GM12875 (cell line): ENCODE data around the gene TMEM202.
"Not testable (repeated sequence)": the region's sequence is repeated elsewhere in the genome, so short reads cannot be mapped to it uniquely, and the experiment has no call there.

Source experiments
- H3K4me3 ChIP-seq: one replicate; pipeline ENCODE4 v1.5.1; 2011; ENCODE audit warnings: low read depth, low read length, control low read depth
- TF ChIP-seq, protein P1 (sequence below): IDR thresholded peaks from 2 replicates; pipeline ENCODE4 v1.5.1; 2011; ENCODE audit warnings: low read depth, mild to moderate bottlenecking, control low read depth, inconsistent platforms, low read length, moderate library complexity, borderline replicate concordance; ENCODE audit not compliant: insufficient read depth

The TMEM202 gene

GRCh38 chr15:72379856-72380430 lies 18.2 kb upstream of the TMEM202 start:
- no peak overlapping the region for H3K4me3 ChIP-seq
- TF ChIP-seq, protein P1, sequence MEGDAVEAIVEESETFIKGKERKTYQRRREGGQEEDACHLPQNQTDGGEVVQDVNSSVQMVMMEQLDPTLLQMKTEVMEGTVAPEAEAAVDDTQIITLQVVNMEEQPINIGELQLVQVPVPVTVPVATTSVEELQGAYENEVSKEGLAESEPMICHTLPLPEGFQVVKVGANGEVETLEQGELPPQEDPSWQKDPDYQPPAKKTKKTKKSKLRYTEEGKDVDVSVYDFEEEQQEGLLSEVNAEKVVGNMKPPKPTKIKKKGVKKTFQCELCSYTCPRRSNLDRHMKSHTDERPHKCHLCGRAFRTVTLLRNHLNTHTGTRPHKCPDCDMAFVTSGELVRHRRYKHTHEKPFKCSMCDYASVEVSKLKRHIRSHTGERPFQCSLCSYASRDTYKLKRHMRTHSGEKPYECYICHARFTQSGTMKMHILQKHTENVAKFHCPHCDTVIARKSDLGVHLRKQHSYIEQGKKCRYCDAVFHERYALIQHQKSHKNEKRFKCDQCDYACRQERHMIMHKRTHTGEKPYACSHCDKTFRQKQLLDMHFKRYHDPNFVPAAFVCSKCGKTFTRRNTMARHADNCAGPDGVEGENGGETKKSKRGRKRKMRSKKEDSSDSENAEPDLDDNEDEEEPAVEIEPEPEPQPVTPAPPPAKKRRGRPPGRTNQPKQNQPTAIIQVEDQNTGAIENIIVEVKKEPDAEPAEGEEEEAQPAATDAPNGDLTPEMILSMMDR, result no peak

- H3K4me3 ChIP-seq, result no peak overlapping the region
- TF ChIP-seq, protein P1, result no peak
Measured at GRCh38 chr15:72380743-72381142, 17.4 kb upstream of the TMEM202 start.

GRCh38 chr15:72382146-72382545 lies 16.0 kb upstream of the TMEM202 start:
- H3K4me3 ChIP-seq, result no peak overlapping the region

DNA sequence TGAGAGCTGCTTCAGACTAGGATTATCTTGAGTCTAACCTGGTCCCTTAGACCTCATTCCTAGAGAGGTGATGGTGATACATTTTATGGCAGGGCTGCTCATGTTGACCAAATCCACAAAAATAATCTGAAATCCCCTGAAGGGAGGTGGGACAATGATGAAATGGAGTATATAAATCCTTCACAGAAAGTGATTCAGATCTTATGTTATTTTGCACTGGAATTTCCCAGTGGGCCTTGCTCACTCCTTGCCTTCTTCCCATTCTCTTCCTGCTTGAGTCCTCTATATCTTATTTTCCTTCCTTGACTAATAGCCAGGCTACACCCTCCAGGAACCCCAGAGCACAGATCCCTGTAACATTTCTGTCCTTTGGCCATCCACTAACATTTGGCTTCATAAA lies 10.4 kb upstream of the TMEM202 start:
- TF ChIP-seq, protein P1, result no peak
- H3K4me3 ChIP-seq, result no peak overlapping the region

More at GRCh38 chr15:72382146-72382545, 16.0 kb upstream of the TMEM202 start:
- TF ChIP-seq, protein P1, result no peak

DNA sequence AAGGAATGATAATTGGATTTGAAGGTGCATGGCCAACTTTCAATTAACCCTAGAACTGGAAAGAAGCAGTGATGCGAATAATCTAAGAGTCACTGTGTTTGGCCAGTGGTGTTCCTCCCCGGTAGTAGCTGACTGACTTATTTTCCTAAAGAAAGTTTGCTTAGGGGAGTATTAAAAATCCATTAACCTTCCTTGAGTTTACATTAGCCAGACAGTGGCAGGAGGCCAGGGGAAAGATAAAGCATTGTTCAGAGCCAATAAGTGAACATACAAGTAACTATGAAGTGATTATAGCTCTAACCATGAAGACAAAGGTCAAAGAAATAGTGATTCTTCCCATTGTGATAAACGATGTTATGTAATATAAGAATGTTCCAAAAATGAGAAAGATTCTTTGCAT lies 8.9 kb upstream of the TMEM202 start:
- TF ChIP-seq, protein P1, result no peak
- no peak overlapping the region for H3K4me3 ChIP-seq

DNA sequence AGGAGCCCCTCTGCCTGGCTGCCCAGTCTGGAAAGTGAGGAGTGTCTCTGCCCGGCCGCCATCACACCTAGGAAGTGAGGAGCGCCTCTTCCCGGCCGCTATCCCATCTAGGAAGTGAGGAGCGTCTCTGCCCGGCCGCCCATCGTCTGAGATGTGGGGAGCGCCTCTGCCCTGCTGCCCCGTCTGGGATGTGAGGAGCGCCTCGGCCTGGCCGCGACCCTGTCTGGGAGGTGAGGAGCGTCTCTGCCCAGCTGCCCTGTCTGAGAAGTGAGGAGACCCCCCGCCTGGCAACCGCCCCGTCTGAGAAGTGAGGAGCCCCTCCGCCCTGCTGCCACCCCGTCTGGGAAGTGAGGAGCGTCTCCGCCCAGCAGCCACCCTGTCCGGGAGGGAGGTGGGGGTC lies 1.8 kb upstream of the TMEM202 start:
- H3K4me3 ChIP-seq, result not testable (repeated sequence)

- no peak overlapping the region for H3K4me3 ChIP-seq
- TF ChIP-seq, protein P1, result no peak
Measured at GRCh38 chr15:72398648-72399047, 543 bp downstream of the TMEM202 start.

- TF ChIP-seq, protein P1, result no peak
- no peak overlapping the region for H3K4me3 ChIP-seq
Measured at GRCh38 chr15:72402726-72403125, 4.6 kb downstream of the TMEM202 start.
